Loucy (cell line): Measurements from ENCODE around the gene IFT22.

Source experiments
- H2AFZ ChIP-seq: fragments of 200-600 bp; sonication (generic); 2 replicates; pipeline ENCODE4 v1.6.0; 2016; ENCODE audit warnings: antibody characterized with exemption, mild to moderate bottlenecking, low read length, moderate library complexity
- H3F3A ChIP-seq: fragments of 200-600 bp; 2 replicates; pipeline ENCODE4 v1.6.0; 2016; ENCODE audit warnings: antibody characterized with exemption, low read depth, mild to moderate bottlenecking
- H3K27me3 ChIP-seq: fragments of 200-600 bp; sonication (generic); 2 replicates; pipeline ENCODE4 v1.6.1; 2014; ENCODE audit warnings: low read length, mild to moderate bottlenecking; ENCODE audit not compliant: insufficient read depth, poor library complexity, severe bottlenecking
- H3K36me3 ChIP-seq: fragments of 200-600 bp; sonication (generic); 2 replicates; pipeline ENCODE4 v1.6.1; 2016; ENCODE audit warnings: low read length; ENCODE audit not compliant: insufficient read depth
- H3K4me1 ChIP-seq: fragments of 200-600 bp; sonication (generic); 2 replicates; pipeline ENCODE4 v1.5.1; 2014; ENCODE audit warnings: low read length, mild to moderate bottlenecking; ENCODE audit not compliant: insufficient read depth, poor library complexity, severe bottlenecking
- H3K4me2 ChIP-seq: fragments of 200-600 bp; sonication (generic); 2 replicates; pipeline ENCODE4 v1.6.0; 2014; ENCODE audit warnings: antibody characterized with exemption, low read length, low read depth, mild to moderate bottlenecking; ENCODE audit not compliant: poor library complexity, severe bottlenecking
- H3K4me3 ChIP-seq: fragments of 200-600 bp; sonication (generic); 2 replicates; pipeline ENCODE4 v1.5.1; 2014; ENCODE audit warnings: low read length, mild to moderate bottlenecking, mixed read lengths; ENCODE audit not compliant: poor library complexity, severe bottlenecking
- H3K79me2 ChIP-seq: fragments of 200-600 bp; sonication (generic); 2 replicates; pipeline ENCODE4 v1.6.1; 2014; ENCODE audit warnings: low read length; ENCODE audit not compliant: insufficient read depth
- H3K9ac ChIP-seq: fragments of 200-600 bp; sonication (generic); 2 replicates; pipeline ENCODE4 v1.6.0; 2014; ENCODE audit warnings: mild to moderate bottlenecking, low read depth, low read length, moderate library complexity; ENCODE audit not compliant: poor library complexity, severe bottlenecking
- H3K9me2 ChIP-seq: fragments of 200-600 bp; sonication (generic); replicated peaks from 2 replicates; pipeline ENCODE4 v1.6.1; 2016; ENCODE audit warnings: low read depth, low read length, mixed read lengths
- H3K9me3 ChIP-seq: fragments of 200-600 bp; sonication (generic); 2 replicates; pipeline ENCODE4 v1.6.1; 2014; ENCODE audit warnings: mild to moderate bottlenecking, antibody characterized with exemption, low read length, low read depth; ENCODE audit not compliant: insufficient read depth
- H4K20me1 ChIP-seq: fragments of 200-600 bp; sonication (generic); 2 replicates; pipeline ENCODE4 v1.6.0; 2014; ENCODE audit warnings: antibody characterized with exemption, low read length, mild to moderate bottlenecking; ENCODE audit not compliant: insufficient read depth, poor library complexity, severe bottlenecking
- CTCF ChIP-seq: fragments of 200-600 bp; sonication (generic); conservative IDR thresholded peaks from 2 replicates; pipeline ENCODE4 v1.5.1; 2014; ENCODE audit warnings: mild to moderate bottlenecking, antibody characterized with exemption, low read length
- EZH2phosphoT487 ChIP-seq: fragments of 200-600 bp; IDR thresholded peaks from 2 replicates; pipeline ENCODE4 v1.6.1; 2018; ENCODE audit warnings: antibody characterized with exemption, mild to moderate bottlenecking, moderate library complexity, borderline replicate concordance

Gene IFT22

DNA sequence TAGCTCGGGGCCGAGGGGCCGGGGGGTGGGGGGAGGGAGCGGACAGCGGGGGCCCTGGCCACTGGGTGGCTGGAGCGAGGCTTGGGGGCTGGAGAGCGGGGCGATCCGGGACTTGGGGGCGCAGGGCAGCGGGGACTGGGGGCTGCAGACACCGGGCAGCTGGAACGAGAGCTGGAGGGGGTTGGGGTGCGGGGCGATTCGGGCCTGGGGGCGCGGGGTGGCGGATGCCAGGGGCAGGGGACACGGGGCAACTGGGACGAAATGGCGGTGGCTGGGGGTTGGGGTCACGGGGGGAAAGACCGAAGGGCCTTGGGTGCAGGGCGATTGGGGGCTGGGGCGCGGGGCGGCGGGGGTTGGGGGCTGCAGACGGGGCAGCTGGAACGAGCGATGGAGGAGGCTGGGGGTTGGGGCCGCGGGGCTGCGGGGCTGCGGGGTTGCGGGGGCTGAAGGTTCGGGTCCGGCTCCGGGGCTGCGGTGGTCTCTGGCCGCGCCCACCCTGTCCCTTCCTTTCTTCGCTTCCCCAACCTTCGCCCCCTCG lies 41.7 kb upstream of the IFT22 start:
- H3K27me3 ChIP-seq: no peaks in the 10 kb centered on the region
- H3K4me3 ChIP-seq: no peak overlapping the region
- H3K9me3 ChIP-seq: no peaks in the 10 kb centered on the region
- no peak overlapping the region for H3K9ac ChIP-seq
- no peaks in the 10 kb centered on the region for H3K9me2 ChIP-seq
- H3K4me2 ChIP-seq: no peak overlapping the region
- no peaks in the 10 kb centered on the region for H3K36me3 ChIP-seq
- no peaks in the 10 kb centered on the region for H3K79me2 ChIP-seq
- peak overlapping the region; percentile 66; the same call in 1 of the 2 replicates for H2AFZ ChIP-seq
- no peak for TF ChIP-seq CTCF
- TF ChIP-seq EZH2phosphoT487: no peak
- no peaks in the 10 kb centered on the region for H4K20me1 ChIP-seq
- H3F3A ChIP-seq: no peaks in the 10 kb centered on the region
- H3K4me1 ChIP-seq: no peaks in the 10 kb centered on the region

GRCh38 chr7:101362334-101363195 lies 41.0 kb upstream of the IFT22 start, which contains the start of gene COL26A1:
TSS of gene COL26A1 (plus strand) at chr7:101362875. CDS start at chr7:101363033, 158 bp downstream.
- H3F3A ChIP-seq: no peaks in the 10 kb centered on the region

DNA sequence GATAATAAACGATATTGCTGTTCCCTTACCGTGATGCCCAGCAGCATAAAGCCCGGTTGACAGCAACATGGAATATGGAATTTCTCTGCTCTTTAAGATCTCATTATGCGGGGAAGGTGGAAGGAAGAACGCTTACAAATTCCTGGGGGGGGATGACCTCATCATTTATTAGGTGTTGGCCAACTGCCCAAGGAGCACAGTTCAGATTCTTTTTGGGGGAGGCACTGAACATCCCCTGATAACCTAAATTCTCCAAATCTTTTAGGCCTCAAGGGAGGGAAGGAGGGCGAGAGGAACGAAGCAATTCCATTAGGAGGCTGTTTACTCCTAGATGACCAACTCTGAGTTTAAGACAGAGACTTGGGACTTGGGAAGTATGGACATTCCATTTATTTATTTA lies 35.8 kb upstream of the IFT22 start:
- TF ChIP-seq CTCF (no peak), EZH2phosphoT487 (no peak)
- Histone ChIP-seq H4K20me1 (no peaks in the 10 kb centered on the region), H3K9ac (no peak overlapping the region), H3K79me2 (no peaks in the 10 kb centered on the region), H2AFZ (no peak overlapping the region), H3K9me3 (no peaks in the 10 kb centered on the region), H3F3A (no peaks in the 10 kb centered on the region), H3K4me1 (no peaks in the 10 kb centered on the region), H3K36me3 (no peaks in the 10 kb centered on the region), H3K4me2 (no peak overlapping the region), H3K9me2 (no peaks in the 10 kb centered on the region), H3K4me3 (no peak overlapping the region), H3K27me3 (no peaks in the 10 kb centered on the region)

More at GRCh38 chr7:101362334-101363195, 41.0 kb upstream of the IFT22 start, which contains the start of gene COL26A1:
- H3K4me1 ChIP-seq: no peaks in the 10 kb centered on the region
- TF ChIP-seq EZH2phosphoT487 (no peak), CTCF (no peak)
- no peaks in the 10 kb centered on the region for H3K79me2 ChIP-seq
- H3K36me3 ChIP-seq: no peaks in the 10 kb centered on the region
- no peaks in the 10 kb centered on the region for H3K9me2 ChIP-seq
- H3K4me3 ChIP-seq: no peak within 1 kb of the TSS
- no peaks in the 10 kb centered on the region for H3K9me3 ChIP-seq
- no peak within 1 kb of the TSS for H3K9ac ChIP-seq
- H4K20me1 ChIP-seq: no peaks in the 10 kb centered on the region
- peak within 1 kb of the TSS; percentile 25 for H3K4me2 ChIP-seq
- H3K27me3 ChIP-seq: no peaks in the 10 kb centered on the region
- peak within 1 kb of the TSS; percentile 66; the same call in 1 of the 2 replicates for H2AFZ ChIP-seq
